IMR-90 (cell line): ENCODE measurements around the gene TRIO. TPM values are rescaled to one million over a fixed set of nuclear protein-coding genes. Genes with fewer than 3 reads are reported as not detected.

Experiments
- ATAC-seq: fragments of 200-7000 bp; cut with Tn5 transposase; 2 replicates; pipeline ENCODE4 v1.9.1; 2020; ENCODE audit warnings: low read depth, mild to moderate bottlenecking, moderate library complexity
- BruUV-seq: library from RNA; stranded (reverse); fragments of 400-500 nt; replicated peaks from 2 replicates; lab custom pipeline; 2021; lab: Mats Ljungman, UMichigan
- CTCF ChIA-PET: fragments of 300-600 bp; formaldehyde crosslinking; extraction: SDS; loops from one replicate; lab custom pipeline; 2021; ENCODE audit warnings: antibody characterized with exemption; lab: Yijun Ruan, JAX
- POLR2A ChIA-PET: fragments of 300-600 bp; sonication (Branson Sonifier 250); formaldehyde crosslinking; loops from one replicate; lab custom pipeline; 2022; ENCODE audit warnings: antibody characterized with exemption; ENCODE audit not compliant: unreplicated experiment; lab: Charles Lee
- DNase-seq: peaks from one replicate; pipeline ENCODE4 v3.0.0; 2013
- H2AFZ ChIP-seq: replicated peaks from 2 replicates; pipeline ENCODE3; 2013; ENCODE audit warnings: low read length, mild to moderate bottlenecking; ENCODE audit not compliant: poor library complexity
- H2AK5ac ChIP-seq: 2 replicates; pipeline ENCODE4 v1.6.1; 2013; ENCODE audit warnings: low read depth, low read length, inconsistent platforms
- H2AK9ac ChIP-seq: replicated peaks from 2 replicates; pipeline ENCODE3; 2013; ENCODE audit warnings: mild to moderate bottlenecking, low read depth, low read length, moderate library complexity; ENCODE audit not compliant: poor library complexity
- H2BK120ac ChIP-seq: 2 replicates; pipeline ENCODE4 v1.6.1; 2013; ENCODE audit warnings: low read depth, low read length, inconsistent platforms
- H2BK15ac ChIP-seq: 3 replicates; pipeline ENCODE4 v1.6.1; 2013; ENCODE audit warnings: low read depth, low read length, inconsistent platforms
- H2BK20ac ChIP-seq: 2 replicates; pipeline ENCODE4 v1.6.1; 2013; ENCODE audit warnings: low read depth, mild to moderate bottlenecking, inconsistent platforms, low read length, moderate library complexity
- H2BK5ac ChIP-seq: 2 replicates; pipeline ENCODE4 v1.6.1; 2013; ENCODE audit warnings: mild to moderate bottlenecking, low read depth, low read length, inconsistent platforms; ENCODE audit not compliant: poor library complexity, severe bottlenecking
- H3K14ac ChIP-seq: replicated peaks from 2 replicates; pipeline ENCODE4 v1.6.1; 2013; ENCODE audit warnings: low read depth, low read length, inconsistent platforms
- H3K18ac ChIP-seq: 2 replicates; pipeline ENCODE4 v1.6.1; 2013; ENCODE audit warnings: low read depth, low read length, control low read depth
- H3K23ac ChIP-seq: 2 replicates; pipeline ENCODE4 v1.6.1; 2013; ENCODE audit warnings: low read depth, low read length, inconsistent platforms
- H3K27ac ChIP-seq: 2 replicates; pipeline ENCODE4 v1.5.1; 2013; ENCODE audit warnings: mild to moderate bottlenecking, control low read depth, low read length; ENCODE audit not compliant: insufficient read depth
- H3K27me3 ChIP-seq: 2 replicates; pipeline ENCODE4 v1.6.1; 2013; ENCODE audit warnings: low read length; ENCODE audit not compliant: control insufficient read depth, insufficient read depth
- H3K36me3 ChIP-seq: 2 replicates; pipeline ENCODE4 v1.6.1; 2013; ENCODE audit warnings: low read length, mixed read lengths; ENCODE audit not compliant: control insufficient read depth, insufficient read depth
- H3K4ac ChIP-seq: 2 replicates; pipeline ENCODE4 v1.6.1; 2013; ENCODE audit warnings: low read depth, low read length, inconsistent platforms
- H3K4me1 ChIP-seq: 2 replicates; pipeline ENCODE4 v1.6.1; 2013; ENCODE audit warnings: low read length, mixed read lengths; ENCODE audit not compliant: control insufficient read depth, insufficient read depth
- H3K4me2 ChIP-seq: 2 replicates; pipeline ENCODE4 v1.6.1; 2013; ENCODE audit warnings: low read depth, mild to moderate bottlenecking, control low read depth, low read length, moderate library complexity
- H3K4me3 ChIP-seq: 2 replicates; pipeline ENCODE4 v1.5.1; 2013; ENCODE audit warnings: low read depth, mild to moderate bottlenecking, control low read depth, low read length, moderate library complexity; ENCODE audit not compliant: insufficient read depth
- H3K56ac ChIP-seq: 2 replicates; pipeline ENCODE4 v1.6.1; 2013; ENCODE audit warnings: low read length, inconsistent platforms; ENCODE audit not compliant: insufficient read depth; ENCODE audit errors: extremely low read depth
- H3K79me1 ChIP-seq, 2 experiments: 2 replicates each; pipeline ENCODE4 v1.6.1; 2013; ENCODE audit warnings: low read length in 2 of 2, inconsistent platforms in 1 of 2, low read depth in 1 of 2
- H3K9ac ChIP-seq: 2 replicates; pipeline ENCODE4 v1.6.1; 2013; ENCODE audit warnings: low read depth, low read length, control low read depth
- H3K9me1 ChIP-seq: 2 replicates; pipeline ENCODE4 v1.6.1; 2013; ENCODE audit warnings: low read length, inconsistent platforms; ENCODE audit not compliant: insufficient read depth
- H3K9me3 ChIP-seq: 2 replicates; pipeline ENCODE4 v1.6.1; 2013; ENCODE audit warnings: low read length; ENCODE audit not compliant: control insufficient read depth, insufficient read depth
- H4K20me1 ChIP-seq: 2 replicates; pipeline ENCODE4 v1.6.1; 2013; ENCODE audit warnings: low read length, inconsistent platforms; ENCODE audit not compliant: insufficient read depth
- H4K5ac ChIP-seq: 2 replicates; pipeline ENCODE4 v1.6.1; 2013; ENCODE audit warnings: mild to moderate bottlenecking, low read depth, low read length, control low read depth
- H4K8ac ChIP-seq, 2 experiments: 2 replicates each; pipeline ENCODE4 v1.6.1; 2013; ENCODE audit warnings: low read depth in 2 of 2, low read length in 2 of 2, control low read depth in 1 of 2, inconsistent platforms in 1 of 2
- H4K91ac ChIP-seq: 2 replicates; pipeline ENCODE4 v1.6.1; 2013; ENCODE audit warnings: low read depth, low read length, inconsistent platforms; ENCODE audit not compliant: insufficient read depth
- BHLHE40 ChIP-seq: fragments of 150-350 bp; IDR thresholded peaks from 2 replicates; pipeline ENCODE4 v1.6.1; 2016; ENCODE audit warnings: mild to moderate bottlenecking, low read depth, low read length
- CEBPB ChIP-seq: IDR thresholded peaks from 2 replicates; pipeline ENCODE4 v1.6.1; 2012; ENCODE audit warnings: low read depth, low read length, improper control_type of control experiment
- FOS ChIP-seq: fragments of 150-350 bp; IDR thresholded peaks from 2 replicates; pipeline ENCODE4 v1.6.1; 2016; ENCODE audit warnings: low read depth, low read length
- MXI1 ChIP-seq: IDR thresholded peaks from 2 replicates; pipeline ENCODE4 v1.6.1; 2012; ENCODE audit warnings: low read depth, mild to moderate bottlenecking, low read length, moderate library complexity, borderline replicate concordance
- NFE2L2 ChIP-seq: fragments of 150-350 bp; IDR thresholded peaks from 2 replicates; pipeline ENCODE4 v1.6.1; 2016; ENCODE audit warnings: low read depth, mild to moderate bottlenecking, low read length
- RCOR1 ChIP-seq: IDR thresholded peaks from 2 replicates; pipeline ENCODE4 v1.6.1; 2012; ENCODE audit warnings: mild to moderate bottlenecking, low read length, improper control_type of control experiment; ENCODE audit not compliant: insufficient replicate concordance
- RFX5 ChIP-seq: IDR thresholded peaks from 2 replicates; pipeline ENCODE4 v1.8.0; 2012; ENCODE audit warnings: low read depth, mild to moderate bottlenecking, low read length, moderate library complexity
- SMC3 ChIP-seq: fragments of 150-350 bp; IDR thresholded peaks from 2 replicates; pipeline ENCODE4 v1.6.1; 2016; ENCODE audit warnings: low read depth, mild to moderate bottlenecking, antibody characterized with exemption, low read length, moderate library complexity
- WGBS, 2 experiments: methylation state at CpG; one replicate each; pipeline versions ENCODE4 v1.1.5 to v1.1.7; 2013; ENCODE audit warnings: missing lambda C conversion rate in 2 of 2; ENCODE audit not compliant: insufficient read length in 1 of 2; ENCODE audit errors: extremely low coverage in 2 of 2; 5-methylcytosine and 5-hydroxymethylcytosine counted together
- dilution Hi-C: fragments of 300-500 bp; cut with HindIII; formaldehyde crosslinking; loops from one replicate; pipeline ENCODE4 v1.14.3; 2018; ENCODE audit warnings: low sequenced_read_pairs; ENCODE audit not compliant: unreplicated experiment
- in situ Hi-C: fragments of 300-500 bp; cut with MboI; formaldehyde crosslinking; loops from 3 replicates; pipeline ENCODE4 v1.14.3; 2019; ENCODE audit warnings: low sequenced_read_pairs, inconsistent platforms, mixed read lengths
- intact Hi-C: fragments of 100-400 bp; cut with micrococcal nuclease; formaldehyde crosslinking; loops from 2 replicates; pipeline ENCODE4 v1.10.0; 2022
- polyA plus RNA-seq, 3 experiments: library from polyadenylated mRNA; depleted of rRNA; stranded (reverse); fragments of >200 nt; gene quantifications; 2 replicates each; pipeline ENCODE4 v1.2.3, GENCODE V29; 2012; ENCODE audit warnings: low replicate concordance in 1 of 3
- total RNA-seq: library from RNA; depleted of rRNA; stranded (reverse); fragments of >200 nt; gene quantifications from 2 replicates; pipeline ENCODE4 v1.2.3, GENCODE V29; 2012

The TRIO gene
- total and polyA plus RNA-seq, 2 of the 4 experiments (the other 2 are of a cell fraction) = 206 to 522 TPM

DNA sequence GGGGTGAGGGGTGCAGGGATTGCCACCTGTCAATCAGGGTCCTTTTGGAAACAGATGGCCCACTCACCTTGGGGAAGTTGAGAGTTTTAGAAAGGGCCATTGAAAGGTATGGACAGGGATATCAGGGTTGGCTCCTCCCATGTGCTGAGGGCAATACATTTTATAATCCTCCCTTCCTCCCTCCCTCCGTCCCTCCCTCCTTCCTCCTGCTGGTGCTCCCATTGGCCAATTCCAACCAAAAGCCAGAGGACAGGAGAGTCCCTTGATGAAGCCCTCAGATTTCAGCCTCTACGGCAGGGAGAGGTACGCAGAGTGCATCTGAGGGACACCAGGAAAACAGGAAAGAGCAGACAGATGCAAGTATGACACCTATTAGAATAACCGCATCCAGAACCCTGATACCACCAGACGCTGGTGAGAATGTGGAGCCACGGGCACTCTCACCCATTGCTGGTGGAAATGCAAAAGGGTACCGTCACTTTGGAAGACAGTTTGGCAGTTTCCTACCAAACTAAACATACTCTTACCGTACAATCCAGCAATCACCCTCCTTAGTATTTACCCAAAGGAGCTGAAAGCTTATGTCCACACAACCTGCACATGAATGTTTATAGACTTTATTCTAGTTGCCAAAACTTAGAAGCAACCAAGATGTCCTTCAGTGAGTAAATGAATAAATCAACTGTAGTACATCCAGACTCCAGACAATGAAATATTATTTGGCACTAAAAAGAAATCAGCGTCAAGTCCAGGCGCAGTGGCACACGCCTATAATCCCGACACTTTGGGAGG, 380.3 kb downstream of the TRIO start:
- ChIA-PET CTCF (no interaction called here), POLR2A (no interaction called here)
- 100% methylated on average over 4 of the region's 12 CpGs; no CpG with 5 or more reads in 1 of the 2 experiments for WGBS, 2 experiments
- Histone ChIP-seq H2BK15ac (no peak overlapping the region), H3K36me3 (no peaks in the 10 kb centered on the region), H3K4me1 (no peaks in the 10 kb centered on the region), H3K14ac (no peak overlapping the region), H3K9me1 (no peaks in the 10 kb centered on the region), H3K4me3 (no peak overlapping the region), H2AK5ac (no peak overlapping the region), H3K4me2 (no peak overlapping the region), H3K18ac (no peak overlapping the region), H2BK5ac (no peak overlapping the region), H2BK120ac (no peak overlapping the region), H2AFZ (no peak overlapping the region), H4K8ac (no peak overlapping the region), H3K9ac (no peak overlapping the region), H2BK20ac (no peak overlapping the region), H3K23ac (no peak overlapping the region), H3K27me3 (no peaks in the 10 kb centered on the region; the same call in none of the 2 replicates), H3K79me1 (no peaks in the 10 kb centered on the region), H4K20me1 (no peaks in the 10 kb centered on the region), H3K9me3 (peaks cover 2% of the 10 kb centered on the region; the same call in 1 of the 2 replicates), H4K91ac (no peak overlapping the region), H4K5ac (no peak overlapping the region), H3K27ac (no peak overlapping the region), H3K56ac (no peak overlapping the region), H2AK9ac (peak overlapping the region; percentile 13), H3K4ac (no peak overlapping the region)
- ATAC-seq (no peak), DNase-seq (no peak)
- no TSS peak for BruUV-seq
- in situ Hi-C loops (no loop called here), dilution Hi-C loops (no loop called here), intact Hi-C loops (no loop called here)
- TF ChIP-seq NFE2L2 = no peak
- no peak for TF ChIP-seq BHLHE40
- no peak for TF ChIP-seq RCOR1
- TF ChIP-seq RFX5 = no peak
- TF ChIP-seq SMC3 = no peak
- TF ChIP-seq CEBPB = no peak
- no peak for TF ChIP-seq MXI1
- TF ChIP-seq FOS = no peak
